SHP77 treated with DMSO at 0.1 percent for 48 hours (cell line): ENCODE data around the gene BACH2.
"Not testable (repeated sequence)": the region's sequence is repeated elsewhere in the genome, so short reads cannot be mapped to it uniquely, and the experiment has no call there.

Experiments
- DNase-seq: peaks from one replicate; lab custom pipeline; 2025; lab: John Stamatoyannopoulos, UW

Gene BACH2

GRCh38 chr6:90301816-90302215 is 5.2 kb upstream of the BACH2 start:
- no peak for DNase-seq

- no peak for DNase-seq
Observed at GRCh38 chr6:90298459-90299053, 1.9 kb upstream of the BACH2 start.

GRCh38 chr6:90297867-90298381 is 1.3 kb upstream of the BACH2 start:
- no peak for DNase-seq

- no peak for DNase-seq
Observed at GRCh38 chr6:90297115-90297866, 648 bp upstream of the BACH2 start.

GRCh38 chr6:90295854-90296340 is 746 bp downstream of the BACH2 start:
- peak; percentile 16 for DNase-seq

GRCh38 chr6:90294989-90295853 is 1.4 kb downstream of the BACH2 start:
- DNase-seq: no peak

- no peak for DNase-seq
Observed at GRCh38 chr6:90294614-90294988, 2.0 kb downstream of the BACH2 start.

GRCh38 chr6:90294008-90294511 is 2.6 kb downstream of the BACH2 start:
- no peak for DNase-seq

- no peak for DNase-seq
Observed at GRCh38 chr6:90293319-90293953, 3.2 kb downstream of the BACH2 start.

- no peak for DNase-seq
Observed at GRCh38 chr6:90291565-90291964, 5.1 kb downstream of the BACH2 start.

GRCh38 chr6:90290811-90291420 is 5.7 kb downstream of the BACH2 start:
- DNase-seq: no peak

GRCh38 chr6:90289902-90290301 is 6.7 kb downstream of the BACH2 start:
- no peak for DNase-seq

GRCh38 chr6:90288404-90288803 is 8.2 kb downstream of the BACH2 start:
- DNase-seq: no peak

GRCh38 chr6:90286884-90287488 is 9.7 kb downstream of the BACH2 start:
- peak; percentile 24 for DNase-seq

- DNase-seq: peak; percentile 73
Observed at GRCh38 chr6:90285611-90286381, 10.8 kb downstream of the BACH2 start.

- no peak for DNase-seq
Observed at GRCh38 chr6:90285042-90285481, 11.6 kb downstream of the BACH2 start.

- DNase-seq: no peak
Observed at GRCh38 chr6:90284236-90285041, 12.2 kb downstream of the BACH2 start.

- not testable (repeated sequence) for DNase-seq
Observed at GRCh38 chr6:90282265-90282664, 14.4 kb downstream of the BACH2 start.

GRCh38 chr6:90278129-90278528 is 18.5 kb downstream of the BACH2 start:
- no peak for DNase-seq
